SW 1271 (cell line): ENCODE data around the gene NCKAP5.
"Not testable (repeated sequence)": the region's sequence is repeated elsewhere in the genome, so short reads cannot be mapped to it uniquely, and the experiment has no call there.

Experiments
- DNase-seq, 2 experiments: peaks; one replicate each; lab custom pipeline; 2025; lab: John Stamatoyannopoulos, UW

Gene NCKAP5

DNA sequence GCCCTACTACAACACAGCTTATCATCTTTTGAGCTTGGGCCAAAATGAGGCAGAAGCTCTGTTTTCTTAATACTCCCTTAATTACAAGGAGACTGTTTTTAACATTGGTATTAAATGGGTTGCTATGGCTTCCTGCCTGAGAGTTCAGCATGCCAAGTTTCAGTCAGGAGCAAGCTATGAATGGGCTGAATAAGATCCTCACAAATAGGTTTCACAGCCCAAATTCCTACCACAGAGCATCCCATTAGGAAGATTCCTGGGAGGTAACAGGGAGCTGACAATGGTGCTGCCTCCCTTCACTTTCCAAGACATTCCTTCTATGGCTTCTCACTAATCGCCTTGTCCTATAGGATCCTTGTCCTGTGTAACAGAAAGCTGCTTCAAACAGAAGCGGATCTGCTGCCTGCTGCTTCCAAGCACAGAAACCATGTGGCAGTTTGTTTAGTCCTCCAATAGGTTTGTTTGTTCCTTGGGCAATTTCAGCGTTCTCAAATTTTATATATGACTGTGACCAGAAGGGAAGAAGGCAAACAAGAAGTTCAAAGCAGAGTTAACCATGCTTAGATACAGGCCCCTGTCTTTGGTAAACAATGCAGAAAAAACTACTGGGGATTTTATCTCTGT is 70.9 kb downstream of the NCKAP5 start:
- DNase-seq = no peak

DNA sequence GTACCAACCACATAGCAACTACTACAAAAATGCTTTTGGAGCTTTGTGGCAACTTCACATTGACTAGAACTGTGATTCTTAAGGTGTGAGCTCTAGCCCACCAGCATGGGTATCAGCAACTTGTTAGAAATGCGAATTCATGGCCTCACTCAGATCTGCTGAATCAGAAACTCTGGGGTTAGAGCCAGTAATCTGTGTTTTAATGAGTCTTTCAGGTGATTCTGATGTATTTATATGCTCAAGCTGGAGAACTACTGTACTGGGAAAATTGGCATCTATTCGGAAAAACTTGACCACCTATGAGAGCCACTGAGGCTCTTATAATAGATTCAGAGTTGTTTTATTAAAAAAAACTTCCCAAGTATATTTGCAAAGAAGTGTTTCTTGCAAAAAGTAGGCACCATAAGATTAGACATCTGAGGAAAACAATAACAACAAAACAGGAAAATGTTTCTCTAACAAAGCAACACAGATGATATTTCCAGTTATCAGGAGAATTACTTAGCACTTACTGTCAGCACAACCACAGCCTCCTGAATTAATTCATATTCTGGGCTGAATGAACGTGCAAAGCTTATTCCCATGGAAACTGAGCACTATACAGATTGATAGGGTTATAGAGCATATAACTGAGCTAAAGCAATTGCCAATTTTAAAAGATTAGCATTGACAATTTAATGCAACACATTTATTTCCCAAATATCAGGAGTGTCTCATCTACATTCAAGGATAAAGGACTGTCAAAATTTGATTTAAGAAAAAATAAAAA is 71.6 kb downstream of the NCKAP5 start:
- no peak for DNase-seq

DNA sequence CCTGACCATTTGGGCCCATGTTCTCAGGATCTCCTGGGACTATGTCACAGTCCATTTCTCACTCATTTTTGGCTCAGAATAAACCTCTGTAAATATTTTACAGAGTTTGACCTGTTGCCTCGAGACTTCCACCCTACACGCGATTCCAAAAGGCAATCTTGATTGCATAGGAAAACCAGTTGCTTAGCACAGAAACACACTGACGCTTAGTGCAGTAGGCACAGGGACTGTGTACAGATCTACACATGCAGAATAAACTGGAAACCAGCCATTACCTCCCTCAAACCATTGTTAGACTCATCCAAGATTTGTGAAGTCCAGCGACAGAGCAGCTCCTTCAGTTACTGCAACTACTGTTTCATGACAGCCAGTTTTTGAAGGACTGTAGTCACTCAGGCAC is 73.0 kb downstream of the NCKAP5 start:
- DNase-seq = no peak

DNA sequence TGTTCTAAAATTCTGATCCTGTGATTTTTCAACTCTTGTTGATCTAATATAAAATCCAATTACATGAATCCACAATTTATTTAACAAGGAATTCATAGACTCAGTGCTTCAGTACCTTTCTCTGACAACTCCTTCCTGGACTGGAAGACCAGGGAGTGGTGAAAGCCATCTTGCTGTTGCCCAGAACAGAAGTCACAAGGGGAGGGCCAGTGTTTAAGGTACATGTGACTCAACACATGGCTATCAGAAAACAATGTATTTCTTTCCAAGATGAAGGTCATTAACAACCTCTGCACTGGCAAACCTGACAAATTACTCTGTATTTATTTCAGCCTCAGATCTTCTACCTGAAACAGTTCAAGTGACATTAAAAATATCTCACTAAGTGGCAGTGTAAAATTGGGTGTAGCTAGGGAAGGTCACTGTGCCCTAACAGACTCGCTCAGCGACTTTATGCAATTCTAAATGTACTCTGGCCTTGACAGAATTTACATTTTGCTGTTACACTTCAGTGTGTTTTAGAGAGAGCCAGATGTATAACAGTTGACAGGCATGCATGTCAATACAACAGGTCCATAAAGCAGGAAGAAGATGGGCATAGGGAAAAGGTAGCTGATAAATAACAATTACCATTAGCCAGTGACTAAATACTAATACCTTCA is 75.4 kb downstream of the NCKAP5 start:
- DNase-seq = no peak

DNA sequence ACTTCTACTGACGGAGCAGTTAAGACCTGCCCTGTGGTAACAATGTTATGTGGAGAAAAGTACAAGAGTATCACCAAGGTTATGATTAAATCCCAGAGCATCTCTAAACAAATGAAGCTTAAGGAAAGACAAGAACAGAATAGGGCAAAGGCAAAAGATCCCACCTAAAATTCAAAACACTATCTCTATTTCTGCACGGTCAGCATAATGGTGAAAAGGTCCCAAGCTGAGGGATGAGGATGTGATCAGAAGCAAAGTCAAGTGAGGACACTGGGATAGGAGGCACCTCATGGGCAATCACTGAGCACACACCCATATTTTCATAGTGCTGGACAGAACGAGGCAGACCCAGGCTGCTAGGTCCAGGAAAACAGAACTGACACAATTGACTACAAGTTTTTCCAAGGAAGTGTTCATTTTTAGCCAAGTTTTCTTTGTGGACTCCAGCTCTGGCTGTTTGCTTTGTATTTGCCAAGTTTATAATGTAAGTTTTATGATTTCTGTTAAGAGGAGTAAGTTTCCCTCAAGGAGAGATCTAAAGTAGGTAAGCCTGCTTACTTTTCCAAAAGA is 77.8 kb downstream of the NCKAP5 start:
- DNase-seq = no peak

DNA sequence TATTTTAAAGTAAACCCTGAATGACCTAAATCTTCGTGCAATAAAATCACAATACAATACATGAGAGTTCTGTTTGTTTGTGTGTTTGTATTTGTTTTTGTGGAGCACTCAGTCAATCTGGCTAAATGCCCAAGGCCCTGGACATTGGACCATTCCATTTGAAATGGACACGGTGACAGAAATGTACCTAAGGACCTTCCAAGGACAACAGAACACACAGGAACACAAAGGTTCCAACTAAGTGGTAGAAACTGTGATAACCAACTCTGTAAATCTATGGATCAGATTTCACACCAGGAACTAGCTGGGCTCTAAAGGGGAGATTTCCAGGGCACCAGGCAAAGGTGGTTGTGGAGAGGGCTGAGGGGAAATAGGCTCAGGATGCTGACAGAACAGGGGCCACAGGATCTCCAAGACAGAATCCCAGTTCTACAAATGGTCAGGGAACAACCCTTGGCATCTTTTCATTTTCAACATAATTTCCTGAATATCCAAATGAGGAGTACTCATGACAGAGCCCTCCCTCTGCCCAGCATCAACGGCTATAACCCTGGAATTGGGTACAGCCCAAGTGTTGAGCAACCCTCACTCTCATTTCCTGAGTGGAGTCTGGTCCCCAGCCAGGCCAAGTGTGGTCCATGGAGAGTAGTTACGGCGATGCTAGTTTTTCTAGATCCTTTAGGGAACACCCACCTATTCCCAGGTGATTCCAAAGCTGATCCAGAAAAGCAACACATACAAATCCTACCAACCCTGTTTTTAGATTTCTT is 78.4 kb downstream of the NCKAP5 start:
- DNase-seq = no peak

DNA sequence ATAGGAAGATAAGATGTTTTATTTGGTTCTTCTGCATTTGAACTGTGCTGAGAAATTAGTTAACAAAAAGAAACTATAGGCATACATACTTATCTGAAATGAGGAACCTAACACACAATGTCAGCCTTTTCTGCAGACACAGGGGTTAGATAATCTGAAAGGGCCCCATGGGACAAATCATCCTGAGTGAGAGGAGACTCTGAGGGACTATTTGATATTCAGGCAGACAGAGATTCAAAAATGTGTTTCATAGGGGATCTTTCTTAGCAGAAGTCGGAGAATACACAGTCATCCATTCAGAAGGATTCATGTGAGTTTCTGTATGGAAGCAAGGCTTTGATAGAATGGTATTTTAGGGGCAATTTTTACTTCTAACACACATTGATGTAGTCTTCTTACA is 79.1 kb downstream of the NCKAP5 start:
- no peak for DNase-seq

DNA sequence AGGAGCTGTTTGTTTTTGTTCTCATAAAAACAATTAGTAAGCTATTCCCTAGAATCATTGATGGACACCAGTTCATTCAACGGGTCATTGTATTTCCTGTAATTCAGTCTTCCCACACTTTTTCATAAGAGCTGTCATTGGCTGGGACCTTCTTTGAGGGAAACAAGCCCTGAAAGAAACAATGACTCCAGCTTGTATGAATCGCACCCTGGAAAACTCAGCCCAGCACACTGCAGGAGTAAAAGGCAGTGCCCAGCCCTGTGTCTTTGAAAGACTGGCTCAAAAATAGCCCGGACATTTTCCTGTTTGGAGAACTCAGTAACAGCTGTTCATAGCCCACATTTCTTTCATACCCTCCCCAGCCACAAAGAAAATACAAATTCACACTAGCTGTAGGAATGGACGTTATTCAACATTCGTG is 81.5 kb downstream of the NCKAP5 start:
- no peak for DNase-seq

DNA sequence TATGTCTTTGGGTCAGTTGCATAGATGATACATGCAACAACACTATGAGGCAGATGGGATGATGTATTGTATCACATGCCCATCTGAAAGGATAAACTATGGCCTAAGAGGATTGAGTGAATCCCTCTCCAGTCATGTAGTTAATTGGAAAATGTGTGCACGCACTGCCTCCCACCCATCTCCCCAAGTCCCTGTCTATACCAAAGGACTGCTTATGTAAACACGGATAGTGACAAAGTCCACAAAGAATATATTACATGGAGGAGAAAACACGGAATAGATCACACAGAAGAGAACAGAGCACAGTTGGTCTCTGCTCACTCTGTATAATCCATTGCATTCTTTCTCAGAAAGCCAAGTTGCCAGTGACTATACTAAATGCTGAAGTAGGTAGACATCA is 82.4 kb downstream of the NCKAP5 start:
- no peak for DNase-seq

DNA sequence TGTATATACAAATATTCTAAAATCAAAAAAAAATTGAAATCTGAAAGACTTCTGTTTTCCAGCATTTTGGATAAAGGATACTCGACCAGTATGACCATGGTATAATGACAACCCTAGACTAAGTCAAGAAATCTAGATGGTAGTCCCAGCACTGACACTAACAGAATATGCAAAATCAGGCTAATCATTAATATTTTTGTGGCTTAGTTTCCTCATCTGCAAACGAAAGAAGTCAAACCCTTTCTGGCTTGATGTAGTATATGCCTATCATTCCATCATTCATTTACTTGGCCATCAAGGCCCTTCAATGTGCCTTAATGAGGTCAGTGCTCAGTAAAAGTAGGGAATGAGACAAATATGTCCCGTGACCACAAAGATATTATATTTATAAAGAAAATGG is 83.5 kb downstream of the NCKAP5 start:
- DNase-seq = no peak

DNA sequence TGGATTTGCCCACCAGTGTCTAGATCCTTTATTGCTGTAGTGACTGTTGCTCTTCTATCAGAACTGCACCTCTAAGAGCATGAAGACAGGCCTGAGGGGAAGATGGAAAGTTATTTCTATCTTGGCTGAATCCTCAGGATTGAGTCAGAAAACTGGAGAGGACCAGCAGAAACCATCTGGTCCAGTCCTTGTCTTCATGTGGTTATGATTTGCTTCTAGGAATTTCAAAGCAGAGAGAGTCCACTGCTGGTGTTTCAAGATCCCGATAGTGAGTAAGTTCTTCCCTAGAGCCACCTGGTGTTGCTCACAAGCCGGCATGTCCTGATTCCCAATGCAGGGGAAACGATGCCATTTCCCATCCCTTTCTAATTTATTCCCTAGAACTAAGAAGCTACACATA is 84.2 kb downstream of the NCKAP5 start:
- no peak for DNase-seq

DNA sequence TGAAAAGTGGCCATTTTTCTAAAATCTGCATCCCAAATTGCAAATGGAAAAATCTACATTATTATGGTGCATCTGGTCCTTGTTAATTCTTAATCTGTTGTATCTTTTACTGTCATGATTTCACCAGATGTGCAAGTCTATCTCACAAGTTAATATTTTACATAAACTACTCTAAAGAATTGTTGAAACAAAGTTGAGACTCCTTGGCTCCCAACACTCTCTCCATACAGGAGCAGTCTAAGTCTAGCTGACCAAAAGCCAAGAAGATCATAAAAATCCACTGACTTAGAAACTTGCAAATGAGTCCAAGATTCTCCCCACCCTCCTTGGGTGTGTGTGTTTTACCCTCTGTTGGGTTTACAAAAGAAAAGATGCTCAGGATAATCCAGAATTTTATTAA is 85.1 kb downstream of the NCKAP5 start:
- DNase-seq = no peak

DNA sequence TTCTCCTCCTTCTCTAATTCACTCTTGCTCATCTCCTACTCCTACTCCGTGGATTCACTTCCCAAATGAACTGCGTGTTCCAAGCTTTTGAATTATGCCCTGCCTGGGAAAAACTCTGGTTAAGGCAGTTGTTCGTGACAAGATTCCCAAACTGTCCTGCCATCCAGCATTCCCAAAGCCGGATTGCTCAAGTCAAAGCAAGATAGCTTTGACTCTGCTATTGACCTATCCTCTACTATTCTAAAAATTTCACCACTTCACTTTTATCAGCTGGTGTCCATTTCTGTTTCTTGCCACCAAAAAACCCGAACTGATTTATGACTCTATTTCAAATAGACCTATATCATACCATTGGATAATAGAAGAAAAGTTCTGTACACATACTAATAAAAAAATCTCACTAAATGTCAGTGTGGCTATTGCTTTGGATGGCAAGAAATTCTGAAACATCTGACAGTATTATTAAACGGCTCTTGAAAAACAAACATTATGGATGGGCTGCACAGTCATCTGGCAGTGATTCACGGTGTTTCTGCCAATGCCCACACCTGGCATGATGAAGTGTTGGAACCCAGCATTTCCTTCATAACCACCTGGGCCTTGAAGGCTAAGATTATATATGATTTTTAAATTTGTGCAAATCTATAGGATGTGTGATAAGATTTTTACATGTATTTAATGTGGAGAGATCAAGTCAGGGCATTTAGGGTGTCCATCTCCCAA is 87.4 kb downstream of the NCKAP5 start:
- no peak for DNase-seq

DNA sequence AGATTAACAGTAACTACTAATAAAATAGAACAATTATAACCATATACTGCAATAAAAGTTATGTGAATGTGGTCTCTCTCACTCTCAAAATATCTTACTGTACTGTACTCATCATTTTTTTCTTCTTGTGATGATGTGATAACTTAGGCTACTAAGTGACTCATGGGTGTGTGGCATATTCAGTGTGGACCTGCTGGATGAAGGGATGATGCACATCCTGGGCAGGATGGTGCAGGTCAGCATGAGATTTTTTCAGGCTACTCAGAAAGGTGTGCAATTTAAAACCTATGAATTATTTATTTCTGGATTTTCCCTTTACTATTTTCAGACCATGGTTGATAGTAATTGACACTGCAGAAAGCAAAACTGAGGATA is 90.7 kb downstream of the NCKAP5 start:
- DNase-seq = no peak

DNA sequence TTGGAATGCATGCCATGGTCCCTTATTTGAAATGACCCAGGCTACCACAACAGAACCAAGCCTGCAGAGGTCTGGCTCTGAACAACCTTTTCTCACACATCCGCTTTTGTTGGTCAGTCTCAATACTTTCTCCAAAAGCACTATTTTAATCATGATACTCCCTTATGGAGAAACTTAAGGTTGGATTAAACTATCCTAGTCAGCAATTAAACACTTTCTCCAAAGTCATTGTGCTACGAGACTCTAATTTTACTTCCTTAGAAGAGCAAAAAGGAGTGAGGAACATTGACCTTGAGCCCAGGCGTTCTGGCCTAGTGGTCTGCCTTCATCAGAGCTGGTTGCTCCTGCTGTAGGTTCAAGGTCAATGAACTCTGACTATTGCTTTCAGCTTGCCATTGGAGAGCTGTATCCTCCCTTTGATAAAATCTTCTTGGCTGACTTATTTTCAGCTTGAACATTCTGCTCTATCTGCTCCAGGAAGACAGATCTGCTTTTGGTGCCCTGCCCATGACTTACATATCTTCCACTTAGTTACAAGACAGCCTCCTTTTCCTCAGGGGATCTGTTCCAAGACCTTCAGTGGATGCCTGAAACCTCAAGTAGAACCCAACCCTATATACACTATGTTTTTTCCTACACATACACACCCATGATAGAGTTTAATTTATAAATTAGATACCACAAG is 91.2 kb downstream of the NCKAP5 start:
- DNase-seq = no peak

DNA sequence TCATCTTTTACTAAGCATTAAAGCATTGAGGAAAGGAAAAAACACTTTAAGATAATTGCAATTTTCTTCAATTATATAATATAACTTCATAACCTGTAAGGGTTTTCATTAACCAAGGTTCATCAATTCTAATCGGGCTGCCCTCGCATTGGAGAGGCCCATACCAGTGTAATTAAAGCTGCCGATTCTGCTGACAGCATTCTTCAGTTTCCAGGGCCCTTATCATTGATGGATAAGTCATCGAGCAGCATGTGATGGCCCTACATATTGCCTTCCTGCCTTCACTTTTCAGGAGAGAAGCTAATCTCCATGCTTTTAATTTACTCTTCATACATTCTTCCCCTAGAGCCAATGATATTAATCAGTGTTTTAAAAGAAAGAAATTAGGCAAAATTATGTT is 92.0 kb downstream of the NCKAP5 start:
- no peak for DNase-seq

DNA sequence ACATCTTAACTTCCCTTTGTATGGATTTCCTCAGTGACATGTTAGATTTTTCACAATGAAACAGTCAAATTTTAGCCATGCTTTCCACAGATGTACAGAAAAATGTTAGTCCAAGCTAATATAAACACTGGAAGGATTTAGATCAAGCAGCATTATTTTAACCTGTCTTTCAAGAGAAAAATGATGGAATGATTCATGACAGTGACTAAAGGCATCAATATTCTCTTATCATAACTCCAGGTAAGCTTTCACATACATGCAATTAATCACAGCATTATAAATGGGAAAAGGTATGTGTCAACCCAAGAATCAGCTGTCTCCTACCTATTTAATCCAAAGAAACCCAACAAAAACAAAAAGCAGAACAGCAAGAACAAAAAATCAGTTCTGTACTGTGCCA is 92.7 kb downstream of the NCKAP5 start:
- DNase-seq = no peak

DNA sequence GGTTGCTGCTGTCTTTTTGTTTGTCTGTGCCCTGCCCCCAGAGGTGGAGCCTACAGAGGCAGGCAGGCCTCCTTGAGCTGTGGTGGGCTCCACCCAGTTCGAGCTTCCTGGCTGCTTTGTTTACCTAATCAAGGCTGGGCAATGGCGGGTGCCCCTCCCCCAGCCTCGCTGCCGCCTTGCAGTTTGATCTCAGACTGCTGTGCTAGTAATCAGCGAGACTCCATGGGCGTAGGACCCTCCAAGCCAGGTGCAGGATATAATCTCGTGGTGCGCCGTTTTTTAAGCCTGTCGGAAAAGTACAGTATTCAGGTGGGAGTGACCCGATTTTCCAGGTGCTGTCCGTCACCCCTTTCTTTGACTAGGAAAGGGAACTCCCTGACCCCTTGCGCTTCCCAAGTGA is 97.8 kb downstream of the NCKAP5 start:
- DNase-seq = not testable (repeated sequence)

DNA sequence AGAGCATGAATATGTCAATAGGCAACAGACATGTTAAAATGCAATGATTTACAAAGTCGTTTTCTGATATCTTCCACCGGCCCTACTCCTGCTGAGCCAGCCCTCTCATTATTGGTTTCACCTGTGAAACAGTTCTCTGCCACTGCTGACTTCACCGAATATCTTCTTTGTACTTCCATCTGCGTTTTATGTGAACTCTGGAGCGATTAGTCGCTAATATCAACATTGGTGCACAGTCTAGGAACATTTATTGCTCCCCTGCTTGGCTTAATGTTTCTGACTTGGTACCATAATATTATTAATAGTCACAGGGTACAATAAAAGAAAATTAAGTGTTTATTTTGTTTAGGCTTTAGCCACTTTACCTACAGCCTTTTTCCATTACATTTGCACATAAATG is 105.5 kb downstream of the NCKAP5 start:
- DNase-seq = no peak

DNA sequence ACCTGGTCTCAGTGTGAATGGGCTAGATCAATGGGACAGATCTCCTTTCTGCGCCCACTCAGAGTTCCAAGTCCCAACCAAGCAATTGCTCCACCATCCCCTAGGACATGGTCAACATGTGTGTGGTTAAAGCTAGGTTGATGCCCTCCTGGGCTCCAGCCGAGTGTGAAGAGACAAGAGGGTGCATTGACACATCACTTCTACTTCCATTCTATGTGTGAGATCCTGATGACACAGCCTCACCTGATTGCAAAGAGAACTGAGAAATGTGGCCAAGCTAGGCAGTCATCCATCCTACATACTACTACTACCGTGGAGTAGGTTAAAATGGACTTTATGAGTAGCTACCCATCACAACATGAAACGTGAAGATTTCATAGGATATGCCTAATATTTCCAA is 106.8 kb downstream of the NCKAP5 start:
- DNase-seq = no peak

DNA sequence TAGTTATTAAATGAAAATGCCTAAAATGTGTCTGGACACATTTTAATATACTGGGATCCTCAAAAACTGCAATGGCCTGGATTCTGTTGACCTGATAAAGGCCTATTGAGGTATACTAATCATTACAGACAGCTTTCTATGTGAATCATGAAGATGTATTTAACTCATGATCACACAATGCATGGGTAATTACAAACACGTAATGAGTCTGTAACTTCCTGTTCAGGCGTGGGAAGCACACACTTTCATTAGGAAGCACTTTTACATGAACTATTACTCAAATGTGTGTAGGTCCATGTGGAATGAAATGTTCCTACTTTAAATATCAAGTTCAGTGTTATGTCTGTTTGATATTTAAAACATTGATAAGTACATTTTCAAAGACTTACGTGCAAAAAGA is 108.7 kb downstream of the NCKAP5 start:
- no peak for DNase-seq
